Kidney tubule cell (primary cell): Measurements from ENCODE around the gene UTP4.

Experiments used
- DNase-seq: peaks from one replicate; pipeline ENCODE4 v3.0.0-alpha.2; 2018; ENCODE audit warnings: low spot score

UTP4 gene

DNA sequence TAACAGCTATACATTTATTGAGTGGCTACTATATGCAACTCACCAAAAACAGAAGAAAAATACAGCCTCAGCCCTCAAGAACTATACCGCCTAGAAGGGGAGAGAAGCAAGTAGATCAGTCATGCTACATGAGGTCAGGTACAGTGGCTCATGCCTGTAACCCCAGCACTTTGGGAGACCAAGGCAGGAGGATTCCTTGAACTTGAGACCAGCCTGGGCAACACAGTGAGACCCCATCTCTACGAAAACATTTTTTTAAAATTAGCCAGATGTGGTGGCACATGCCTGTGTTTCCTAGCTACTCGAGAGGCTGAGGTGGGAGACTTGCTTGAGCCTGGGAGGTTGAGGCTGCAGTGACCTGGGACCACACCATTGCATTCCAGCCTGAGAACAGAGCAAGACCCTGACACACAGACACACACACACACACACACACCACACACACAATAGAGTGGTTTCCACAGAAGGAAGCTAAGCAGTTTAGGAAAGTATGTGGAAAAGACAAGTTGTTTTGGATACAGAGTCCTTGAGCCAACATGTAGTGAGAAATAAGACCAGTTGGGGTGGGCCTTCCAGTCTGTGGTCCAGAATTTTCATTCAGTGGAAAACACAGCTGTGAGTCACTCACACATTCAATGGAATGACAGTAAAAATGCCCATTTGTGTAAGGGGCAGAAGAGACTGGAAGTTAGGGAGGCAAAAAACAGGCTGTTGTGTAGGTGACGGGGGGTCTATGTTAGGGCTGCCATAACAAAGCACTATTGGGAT is 43.8 kb downstream of the UTP4 start:
- DNase-seq = peak; percentile 38

DNA sequence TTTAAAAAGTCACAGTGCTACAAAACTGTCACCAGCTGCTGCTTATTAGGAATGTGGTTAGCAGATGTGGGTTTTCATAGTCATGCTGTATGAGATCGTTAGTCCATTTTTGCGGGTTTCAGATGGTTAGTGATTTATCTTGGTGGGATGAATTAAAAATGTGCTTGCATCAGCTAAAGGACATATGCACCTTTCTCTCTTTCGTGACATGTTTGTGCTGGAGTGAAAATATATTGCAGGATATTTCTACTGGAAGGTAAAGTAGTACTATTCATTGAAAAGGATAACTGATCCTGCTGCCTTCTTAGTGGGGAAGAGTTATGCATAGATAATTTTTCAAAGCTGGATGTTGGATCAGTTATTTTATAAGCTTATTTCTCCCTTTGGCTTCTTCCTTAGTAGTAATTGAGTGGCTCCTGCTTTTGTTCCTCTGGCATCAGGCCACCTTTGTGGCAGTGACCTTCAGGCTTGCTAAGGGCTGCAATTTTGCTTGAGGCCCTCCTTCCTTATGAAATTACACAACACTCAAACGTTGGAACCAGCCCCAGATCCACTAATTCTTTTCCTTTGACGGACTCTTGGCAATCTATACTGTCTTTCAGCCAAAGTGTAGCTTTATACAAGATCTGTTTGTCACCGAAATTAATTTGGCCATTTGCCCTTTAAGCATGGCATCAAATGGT is 47.0 kb downstream of the UTP4 start:
- peak; percentile 74 for DNase-seq

DNA sequence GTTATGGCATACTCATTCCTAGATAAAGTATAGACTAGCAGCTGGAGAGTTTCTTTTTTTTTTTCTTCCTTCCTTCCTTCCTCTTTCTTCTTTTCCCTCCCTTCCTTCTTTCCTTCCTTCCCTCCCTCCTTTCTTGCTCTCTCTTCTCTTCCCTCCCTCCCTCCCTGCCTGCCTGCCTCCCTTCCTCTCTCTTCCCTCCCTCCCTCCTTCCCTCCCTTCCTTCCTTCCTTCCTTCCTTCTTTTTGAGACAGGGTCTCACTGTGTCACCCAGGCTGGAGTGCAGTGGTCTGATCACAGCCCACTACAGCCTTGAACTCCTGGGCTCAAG is 47.5 kb downstream of the UTP4 start:
- DNase-seq = no peak

DNA sequence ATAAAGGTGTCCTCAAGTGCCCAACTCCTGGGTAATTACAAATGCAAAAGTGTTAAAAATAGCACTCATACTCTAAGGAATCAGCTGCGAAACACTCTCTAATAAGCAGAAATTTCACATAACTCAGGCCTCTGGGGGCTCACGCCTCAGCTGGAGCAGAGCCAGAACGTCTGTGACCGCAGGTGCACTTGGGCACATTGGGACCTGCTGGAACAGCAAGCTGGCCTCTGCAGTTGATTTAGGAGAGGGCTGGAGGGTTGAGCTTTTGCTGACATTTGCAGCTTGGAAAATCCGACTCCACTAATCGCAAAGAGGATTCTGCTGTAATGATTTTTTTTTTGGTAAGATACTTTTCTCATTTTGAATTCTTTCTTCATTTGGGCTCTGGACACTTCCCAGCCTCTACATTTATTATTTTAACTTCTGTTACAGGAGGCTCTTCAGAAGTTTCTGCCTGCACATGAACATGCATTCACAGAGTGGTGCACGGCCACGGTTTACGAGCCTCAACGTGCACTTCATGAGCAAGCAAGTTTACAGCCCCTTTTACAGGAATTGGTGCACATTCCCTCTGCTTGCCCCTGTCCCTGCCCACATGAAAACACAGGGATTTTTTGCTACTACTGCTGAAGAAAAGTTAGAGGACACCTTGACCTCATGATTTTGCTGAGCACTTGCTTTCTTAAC is 50.4 kb downstream of the UTP4 start:
- no peak for DNase-seq

DNA sequence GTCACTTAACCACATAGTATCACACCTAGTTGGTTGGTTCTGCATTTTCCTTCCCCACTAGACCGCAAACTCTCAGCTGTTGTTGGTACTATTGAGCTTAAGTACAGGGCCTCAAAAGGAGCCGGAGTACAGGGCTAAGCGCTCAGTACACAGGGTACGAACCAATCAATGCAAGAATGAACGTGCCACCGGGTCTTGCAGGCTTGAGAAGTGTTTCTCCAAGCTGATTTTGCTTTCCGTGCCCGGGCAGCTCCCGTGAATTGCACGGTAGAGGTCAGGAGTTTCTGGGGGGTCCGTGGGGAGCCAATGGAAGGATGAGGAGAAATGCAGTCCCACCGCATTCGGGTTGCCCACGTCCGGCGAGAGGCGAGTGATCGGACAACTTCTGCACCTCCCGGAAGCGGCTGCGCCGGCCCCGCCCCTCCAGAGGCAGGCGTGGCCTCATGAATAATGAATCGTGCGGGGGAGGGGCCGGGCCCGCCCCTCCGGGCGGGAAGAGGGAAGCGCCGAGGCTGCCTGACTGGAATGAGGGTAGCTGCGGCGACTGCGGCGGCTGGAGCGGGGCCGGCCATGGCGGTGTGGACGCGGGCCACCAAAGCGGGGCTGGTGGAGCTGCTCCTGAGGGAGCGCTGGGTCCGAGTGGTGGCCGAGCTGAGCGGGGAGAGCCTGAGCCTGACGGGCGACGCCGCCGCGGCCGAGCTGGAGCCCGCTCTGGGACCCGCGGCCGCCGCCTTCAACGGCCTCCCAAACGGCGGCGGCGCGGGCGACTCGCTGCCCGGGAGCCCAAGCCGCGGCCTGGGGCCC is 54.4 kb downstream of the UTP4 start, which contains the start of gene SNTB2:
Gene SNTB2, plus strand, starts transcription at position 523 of the 804 bp plus-strand sequence. Its CDS starts 3 bp downstream, at position 526.
- peak; percentile 91 for DNase-seq

DNA sequence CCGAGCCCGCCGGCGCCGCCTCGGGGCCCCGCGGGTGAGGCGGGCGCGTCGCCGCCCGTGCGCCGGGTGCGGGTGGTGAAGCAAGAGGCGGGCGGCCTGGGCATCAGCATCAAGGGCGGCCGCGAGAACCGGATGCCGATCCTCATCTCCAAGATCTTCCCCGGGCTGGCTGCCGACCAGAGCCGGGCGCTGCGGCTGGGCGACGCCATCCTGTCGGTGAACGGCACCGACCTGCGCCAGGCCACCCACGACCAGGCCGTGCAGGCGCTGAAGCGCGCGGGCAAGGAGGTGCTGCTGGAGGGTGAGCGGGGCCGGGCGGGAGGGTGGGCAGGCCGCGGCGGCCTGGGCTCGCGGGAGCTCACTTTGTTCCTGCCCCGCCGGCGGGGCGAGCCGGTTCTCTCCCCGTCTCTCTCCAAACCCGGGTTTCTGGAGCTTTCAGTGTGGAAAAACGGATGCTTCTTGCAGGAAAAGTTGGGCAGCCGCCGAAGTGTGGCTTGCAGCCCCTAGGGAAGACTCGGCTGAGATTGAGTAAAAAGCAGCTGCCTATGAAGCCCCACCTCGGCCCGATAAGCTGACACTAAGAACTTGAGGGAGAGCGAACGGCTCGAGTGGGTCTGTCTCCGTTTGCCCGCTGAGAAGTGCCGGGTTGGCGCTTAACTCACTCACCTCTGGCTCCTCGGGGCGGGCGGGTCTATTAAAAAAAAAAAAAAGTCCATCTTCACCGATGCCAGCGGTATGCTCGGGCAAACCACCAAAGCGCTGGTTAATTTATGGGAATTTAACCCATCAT is 55.2 kb downstream of the UTP4 start:
- peak; percentile 62 for DNase-seq

DNA sequence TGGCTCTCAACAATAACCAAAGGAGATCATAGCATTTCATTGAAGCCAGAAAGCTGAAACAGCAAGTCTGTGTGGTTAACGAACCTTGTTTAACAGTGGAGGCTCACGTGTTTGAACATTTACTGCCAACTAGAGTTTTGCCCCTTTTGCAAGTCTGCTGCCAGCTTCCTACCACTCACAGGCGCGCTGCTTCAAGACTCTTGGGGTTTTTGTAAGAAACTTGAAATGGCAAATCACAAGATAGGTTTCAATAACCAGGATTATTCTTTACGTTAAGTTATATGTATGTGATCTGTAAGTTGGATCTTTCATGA is 55.7 kb downstream of the UTP4 start:
- no peak for DNase-seq

DNA sequence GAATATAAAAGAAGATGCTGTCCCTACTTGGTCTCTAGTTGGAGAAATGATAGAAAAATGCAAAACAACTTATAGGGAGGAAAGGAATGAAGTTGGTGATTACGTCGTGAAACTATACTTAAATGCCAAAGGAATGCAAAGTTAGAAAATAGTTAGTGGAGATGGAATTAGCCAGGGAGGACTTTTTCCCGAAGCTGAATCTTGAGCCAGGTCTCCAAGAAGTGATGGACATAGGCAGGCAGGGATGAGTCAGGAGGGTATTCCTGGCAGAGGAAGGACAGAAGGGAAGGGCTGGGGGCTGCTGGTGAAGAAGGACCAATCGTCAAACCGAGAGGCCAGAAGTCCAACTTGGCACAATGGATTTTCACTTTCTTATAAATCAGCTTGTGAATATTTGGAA is 56.3 kb downstream of the UTP4 start:
- peak; percentile 39 for DNase-seq

DNA sequence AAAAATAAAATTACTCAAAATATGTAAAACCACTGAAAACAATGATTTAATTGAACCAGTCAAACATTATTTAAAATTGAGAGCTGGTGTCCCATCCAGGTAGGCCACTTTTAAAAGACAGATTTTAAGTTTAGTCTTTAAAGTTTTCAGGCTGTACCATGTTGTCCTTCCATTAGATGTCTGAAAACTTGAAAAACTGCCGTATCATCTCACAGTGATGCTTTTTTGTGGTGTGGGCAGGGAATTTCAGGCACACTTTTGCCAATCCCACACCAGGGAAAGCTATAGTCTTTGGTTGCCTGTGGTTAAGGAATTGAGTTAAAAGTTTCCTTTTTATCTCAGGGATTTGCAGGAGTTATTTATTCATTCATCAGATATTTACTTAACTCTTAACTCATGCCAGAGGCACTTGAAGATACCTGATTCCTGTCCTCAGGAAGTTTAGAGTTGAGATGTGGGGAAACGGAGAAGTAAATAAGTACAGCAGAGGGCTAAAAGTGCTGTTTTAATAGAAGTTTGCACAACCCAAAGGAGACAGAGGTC is 57.7 kb downstream of the UTP4 start:
- DNase-seq = peak; percentile 16

DNA sequence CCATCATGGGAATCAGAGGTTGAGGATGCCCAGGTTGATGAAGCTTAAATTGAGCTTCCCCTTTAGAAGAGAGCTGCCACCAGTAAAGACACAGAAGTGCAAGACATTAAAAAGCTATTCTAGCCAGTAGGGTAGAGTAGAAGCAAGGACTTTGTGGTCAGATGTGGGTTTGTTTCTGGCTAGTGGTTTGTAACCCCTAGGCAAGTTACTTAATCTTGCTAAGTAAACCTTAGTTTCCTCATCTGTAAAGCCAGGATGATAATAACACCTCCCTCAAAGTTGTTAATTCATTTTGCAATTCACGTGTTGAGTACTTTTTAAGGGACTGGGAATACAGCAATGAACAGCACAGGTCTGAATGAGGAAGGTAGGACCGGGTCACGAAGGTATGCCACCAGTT is 58.1 kb downstream of the UTP4 start:
- no peak for DNase-seq

DNA sequence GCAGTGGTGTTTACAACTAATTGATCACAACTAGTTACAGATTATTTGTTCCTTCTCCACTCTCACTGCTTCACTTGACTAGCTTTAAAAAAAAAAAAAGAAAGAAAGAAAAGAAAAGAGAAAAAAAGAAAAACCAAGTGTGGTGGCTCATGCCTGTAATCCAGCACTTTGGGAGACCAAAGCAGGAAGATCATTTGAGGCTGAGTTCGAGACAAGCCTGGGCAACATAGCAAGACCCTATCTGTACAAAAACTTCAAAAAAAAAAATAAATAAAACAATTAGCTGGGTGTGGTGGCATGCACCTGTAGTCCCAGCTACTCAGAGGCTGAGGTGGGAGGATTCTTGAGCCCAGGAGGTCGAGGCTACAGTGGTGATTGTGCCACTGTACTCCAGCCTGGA is 58.7 kb downstream of the UTP4 start:
- no peak for DNase-seq

DNA sequence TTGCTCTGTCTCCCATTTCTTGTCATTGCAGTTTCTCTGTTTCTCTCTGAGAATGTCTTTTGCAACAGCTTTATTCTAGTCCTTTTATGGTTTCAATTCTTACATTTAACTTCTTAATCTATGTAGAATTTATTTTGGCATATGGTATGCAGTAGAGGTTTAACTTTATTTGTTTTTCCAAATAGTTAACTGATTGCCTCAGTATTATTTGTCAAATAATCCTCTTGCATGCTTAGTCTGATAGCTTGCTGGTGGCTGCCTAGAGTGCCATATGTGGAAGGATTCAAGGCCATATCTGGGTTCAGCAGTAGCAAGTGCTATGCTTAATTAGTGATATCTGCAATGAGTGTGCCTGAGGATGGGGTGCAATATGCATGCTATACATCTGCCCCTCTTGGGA is 61.4 kb downstream of the UTP4 start:
- DNase-seq = no peak

DNA sequence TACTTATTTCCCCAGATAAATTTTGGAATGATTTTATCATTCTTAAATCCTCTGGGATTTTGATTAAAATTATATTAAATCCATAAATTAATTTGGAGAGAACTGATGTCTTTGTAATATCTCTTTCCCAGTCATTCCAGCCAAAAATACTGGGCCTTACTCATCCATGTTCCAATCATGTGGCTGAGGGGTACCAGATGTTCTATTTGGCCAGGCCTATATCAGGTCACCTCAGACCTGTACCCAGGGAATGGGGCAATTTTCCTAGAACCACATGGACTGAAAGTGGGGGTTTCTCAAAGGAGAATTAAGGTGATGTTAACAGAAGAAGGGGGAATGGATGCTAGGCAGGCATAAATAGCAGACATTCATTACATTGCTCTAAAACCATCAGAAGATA is 62.0 kb downstream of the UTP4 start:
- no peak for DNase-seq

DNA sequence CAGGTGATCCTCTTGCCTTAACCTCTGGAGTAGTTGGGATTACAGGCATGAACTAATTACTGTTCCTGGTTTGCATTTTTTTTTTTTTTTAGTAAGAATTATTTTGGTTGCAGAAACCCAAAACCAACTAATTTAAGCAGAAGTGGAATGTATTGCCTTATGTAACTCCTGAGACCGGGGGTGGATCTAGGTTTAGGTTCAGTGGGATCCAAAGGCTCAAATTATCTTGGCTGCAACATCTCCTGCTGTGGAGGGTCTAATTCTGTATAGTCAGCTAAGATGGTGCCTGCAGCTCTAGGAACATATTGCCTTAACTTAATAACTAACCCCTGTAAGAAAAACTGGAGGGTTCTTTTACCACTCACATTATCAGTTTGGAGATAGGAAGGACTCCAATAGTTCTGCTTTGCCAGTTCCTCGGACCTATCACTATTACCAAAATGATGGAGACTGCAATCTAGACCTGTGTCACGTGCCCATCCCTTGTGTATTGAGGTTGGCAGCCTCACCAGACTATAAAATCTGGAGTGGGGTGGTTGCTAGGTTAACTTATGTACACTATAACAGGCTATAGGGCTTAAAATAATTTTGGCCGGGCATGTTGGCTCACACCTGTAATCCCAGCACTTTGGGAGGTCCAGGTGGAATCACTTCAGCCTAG is 63.0 kb downstream of the UTP4 start:
- no peak for DNase-seq

DNA sequence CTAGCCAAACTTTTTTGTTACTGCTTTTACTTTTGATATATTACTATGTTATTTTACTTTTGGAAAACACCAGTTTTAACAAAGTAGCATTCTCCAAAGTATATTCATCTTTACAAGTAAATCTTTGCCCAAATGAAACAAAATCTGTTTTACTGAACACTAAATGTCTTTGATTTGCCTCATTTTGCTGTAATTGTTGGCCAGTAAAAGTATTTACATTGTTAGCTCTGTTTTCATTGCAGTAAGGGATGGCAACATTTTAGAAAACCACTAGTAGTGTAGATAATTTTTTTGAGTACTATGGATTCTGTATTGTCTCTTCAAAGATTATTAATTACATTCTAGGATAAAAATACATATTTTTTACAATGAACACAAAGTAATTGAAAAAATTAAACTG is 65.1 kb downstream of the UTP4 start:
- no peak for DNase-seq

DNA sequence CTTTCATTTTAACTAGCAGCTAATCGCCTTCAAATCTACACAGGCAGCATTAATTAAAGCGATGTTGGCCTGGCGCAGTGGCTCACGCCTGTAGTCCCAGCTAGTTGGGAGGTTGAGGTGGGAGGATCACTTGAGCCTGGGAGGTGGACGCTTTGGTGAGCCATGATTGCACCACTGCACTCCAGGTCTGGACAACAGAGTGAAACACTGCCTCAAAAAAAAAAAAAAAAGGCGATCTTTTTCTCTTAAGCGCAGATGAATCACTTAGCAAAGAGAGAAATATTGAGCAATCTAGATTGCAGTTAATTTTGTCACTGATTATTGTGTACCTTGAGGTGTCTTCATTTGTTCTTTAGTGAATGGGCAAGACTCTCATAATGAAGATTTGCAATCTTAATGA is 66.9 kb downstream of the UTP4 start:
- DNase-seq = peak; percentile 44

DNA sequence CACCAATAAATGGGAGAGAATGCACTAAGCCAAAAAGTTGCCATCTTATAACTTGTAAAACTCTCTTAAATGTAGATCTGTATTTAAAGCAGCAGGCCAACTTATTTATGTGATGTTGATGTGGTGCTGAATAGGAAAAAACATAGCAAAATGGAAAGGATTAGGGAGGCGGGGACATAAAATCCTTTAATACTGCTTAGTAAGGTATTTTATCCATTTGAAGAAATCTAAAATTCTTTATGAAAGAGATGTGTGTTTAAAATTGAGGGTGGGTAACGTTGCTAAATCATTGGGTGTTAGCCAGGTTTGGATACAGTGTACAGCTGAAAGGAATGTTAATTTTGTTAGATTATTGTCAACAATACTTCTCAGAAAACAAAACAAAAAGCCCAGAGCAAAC is 68.8 kb downstream of the UTP4 start:
- DNase-seq = no peak

DNA sequence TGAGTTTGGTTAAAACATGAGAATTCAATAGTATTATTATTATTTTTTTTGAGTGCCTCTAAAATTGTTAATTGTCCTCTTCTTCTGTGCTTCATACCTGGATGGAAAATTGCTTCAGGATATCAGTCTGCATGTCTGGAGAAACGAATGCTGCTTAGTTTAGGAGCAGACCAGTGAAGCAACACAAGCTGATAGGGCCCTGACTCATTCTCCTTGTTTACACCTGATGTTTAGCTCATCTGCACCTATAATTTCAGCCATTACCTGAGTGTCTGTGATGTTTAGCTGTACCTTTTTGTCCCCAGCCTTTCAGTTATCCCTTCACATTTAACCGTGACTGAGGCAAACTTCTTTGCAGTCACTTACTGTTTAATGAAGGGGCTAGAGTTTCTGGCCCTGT is 69.3 kb downstream of the UTP4 start:
- DNase-seq = peak; percentile 33

DNA sequence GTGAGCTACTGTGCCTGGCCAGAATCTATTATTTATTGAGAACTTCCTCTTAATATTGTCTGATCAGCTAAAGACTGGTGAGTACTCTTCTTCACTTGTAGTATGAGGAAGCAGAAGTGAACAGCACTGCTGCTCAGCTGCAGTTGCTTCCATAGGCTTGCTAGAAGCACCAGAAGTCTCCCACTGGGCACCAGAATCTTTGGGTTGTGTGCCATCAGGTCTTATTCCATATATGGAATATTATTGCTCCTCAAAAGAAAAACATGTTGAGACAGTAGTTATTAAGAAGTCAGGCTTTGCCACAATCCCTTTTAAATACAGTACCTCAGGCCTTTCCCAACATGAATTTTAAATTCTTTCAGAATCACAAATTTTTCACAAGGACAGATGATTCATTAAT is 71.7 kb downstream of the UTP4 start:
- no peak for DNase-seq

DNA sequence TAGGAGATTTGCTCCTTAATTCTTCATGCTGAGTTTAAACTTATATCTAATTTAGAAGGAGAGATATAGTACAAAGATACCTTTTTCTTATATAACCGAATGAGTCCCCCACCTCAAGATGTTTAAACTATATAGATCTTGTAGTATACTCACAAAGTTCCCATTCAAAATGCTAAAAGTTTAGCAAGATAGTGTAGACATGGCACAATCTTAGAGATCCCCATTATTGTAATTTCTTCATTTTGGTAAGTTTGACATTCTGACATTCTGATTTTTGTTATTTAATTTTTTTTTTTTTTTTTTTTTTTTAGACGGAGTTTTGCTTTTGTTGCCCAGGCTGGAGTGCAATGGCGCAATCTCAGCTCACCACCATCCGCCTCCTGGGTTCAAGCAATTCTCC is 77.3 kb downstream of the UTP4 start:
- no peak for DNase-seq

DNA sequence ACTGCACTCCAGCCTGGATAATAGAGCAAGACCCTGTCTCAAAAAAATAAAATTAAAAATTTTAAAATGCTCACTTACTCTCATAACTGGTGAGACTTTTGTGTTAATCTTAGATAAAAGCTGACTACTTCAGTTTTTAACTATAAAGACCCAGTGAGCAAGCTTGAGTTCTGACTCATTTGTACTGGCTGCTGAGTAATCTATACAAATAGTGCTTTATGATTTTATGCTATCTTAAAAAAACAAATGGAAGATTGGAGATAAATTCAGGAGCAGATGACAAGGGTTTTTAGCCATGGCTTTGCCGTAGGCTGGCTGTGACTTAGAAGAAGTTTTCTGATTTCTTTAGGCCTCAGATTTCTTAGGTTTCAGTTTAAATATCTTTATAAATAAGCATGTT is 85.0 kb downstream of the UTP4 start:
- DNase-seq = peak; percentile 41
